HG03039 (cell line): ENCODE results near the gene SLC35G1.

Source experiments
- ATAC-seq: cut with Tn5 transposase; IDR thresholded peaks from one replicate; pipeline ENCODE4 v1.9.1; 2021; ENCODE audit warnings: mild to moderate bottlenecking, moderate library complexity; ENCODE audit not compliant: unreplicated experiment

Gene SLC35G1

DNA sequence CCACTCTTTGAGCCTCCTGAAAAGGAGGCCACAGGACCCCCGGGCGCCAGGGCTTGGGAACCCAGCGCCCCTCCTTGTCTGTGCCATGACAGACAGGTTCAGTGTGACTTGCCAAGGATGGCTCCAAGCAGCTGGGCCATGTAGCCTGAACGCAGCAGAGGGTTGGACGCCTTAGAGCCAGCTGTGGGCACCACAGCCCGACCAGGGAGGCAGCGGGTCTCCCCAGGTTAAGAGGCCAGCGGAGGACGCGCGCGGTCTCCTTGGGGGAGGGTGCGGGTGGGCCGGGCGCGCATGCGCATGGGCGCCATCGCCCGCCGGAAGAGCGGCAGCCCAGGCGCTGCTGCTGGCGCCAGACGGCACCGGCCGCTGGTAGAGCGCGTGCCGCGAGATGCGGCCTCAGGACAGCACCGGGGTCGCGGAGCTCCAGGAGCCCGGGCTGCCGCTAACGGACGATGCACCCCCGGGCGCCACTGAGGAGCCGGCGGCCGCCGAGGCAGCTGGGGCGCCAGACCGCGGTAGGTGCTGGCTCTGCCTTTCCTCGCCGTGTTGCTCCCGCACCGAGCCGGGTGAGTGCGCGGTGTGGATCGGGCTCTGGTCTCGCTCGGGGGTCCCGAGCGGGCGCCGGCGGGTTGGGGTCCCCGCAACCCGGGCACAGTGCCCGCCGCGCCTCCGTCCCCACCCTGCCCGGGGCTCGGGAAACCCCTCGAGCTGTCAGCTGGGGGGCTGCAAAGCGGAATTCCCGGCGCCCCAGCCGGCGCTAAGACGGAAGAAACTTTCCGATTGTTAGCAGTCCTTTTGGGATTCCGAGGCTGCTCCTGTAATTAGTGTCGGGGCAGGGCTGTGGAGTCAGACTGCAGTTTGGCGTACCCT, at the start of gene SLC35G1:
Gene SLC35G1 (plus strand): TSS at position 333 of the 870 bp plus-strand sequence. CDS start 56 bp downstream, at position 389.
- ATAC-seq = peak; percentile 95

GRCh38 chr10:93844979-93845626, 48.7 kb upstream of the SLC35G1 start:
- ATAC-seq = no peak

- no peak for ATAC-seq
Observed at GRCh38 chr10:93849593-93849992, 44.2 kb upstream of the SLC35G1 start.

DNA sequence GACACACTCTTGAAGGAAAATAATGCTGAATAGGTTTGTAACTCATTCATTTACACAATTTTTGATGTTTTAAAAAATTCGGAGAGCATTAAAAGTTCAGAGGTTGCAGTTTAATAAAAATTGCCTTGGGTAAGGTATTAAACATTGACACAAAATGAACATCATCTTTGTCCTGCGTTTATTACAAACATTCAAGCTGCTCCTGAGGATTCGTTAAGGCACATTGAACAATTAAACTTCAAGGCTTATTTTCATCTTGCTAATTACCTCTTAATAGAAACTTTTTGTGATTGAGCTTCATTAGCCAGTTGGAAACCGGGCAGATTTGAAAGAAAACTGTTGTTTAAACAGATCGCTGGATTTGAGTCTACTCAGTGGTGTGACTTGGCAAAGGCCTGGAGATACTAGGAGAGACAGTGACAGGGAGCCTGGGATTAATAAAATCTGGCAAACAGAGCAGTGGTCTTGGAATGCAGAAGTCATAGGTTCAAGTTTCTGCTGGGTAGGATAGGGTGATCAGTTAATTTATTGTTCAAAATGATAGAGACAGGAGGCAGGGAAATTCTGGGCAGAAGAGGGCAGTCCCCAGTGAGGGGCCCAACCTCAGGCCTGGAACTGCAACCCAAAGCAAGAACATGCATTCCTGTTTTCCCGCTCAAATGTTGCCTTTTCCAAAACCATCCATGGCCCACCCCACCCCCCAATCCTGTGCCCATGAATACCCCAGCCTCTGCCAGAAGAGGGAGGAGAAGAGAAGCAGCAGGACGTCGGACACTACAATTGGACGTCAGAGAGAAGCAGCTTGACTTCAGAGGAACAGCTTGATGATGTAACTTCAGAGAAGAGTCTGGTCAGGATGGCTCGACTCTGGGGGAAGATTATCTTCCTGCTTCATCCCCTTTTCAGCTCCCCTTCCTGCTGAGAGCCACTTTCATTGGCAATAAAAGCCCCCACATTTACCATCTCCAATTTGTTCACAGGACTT, 43.5 kb upstream of the SLC35G1 start:
- ATAC-seq = no peak

DNA sequence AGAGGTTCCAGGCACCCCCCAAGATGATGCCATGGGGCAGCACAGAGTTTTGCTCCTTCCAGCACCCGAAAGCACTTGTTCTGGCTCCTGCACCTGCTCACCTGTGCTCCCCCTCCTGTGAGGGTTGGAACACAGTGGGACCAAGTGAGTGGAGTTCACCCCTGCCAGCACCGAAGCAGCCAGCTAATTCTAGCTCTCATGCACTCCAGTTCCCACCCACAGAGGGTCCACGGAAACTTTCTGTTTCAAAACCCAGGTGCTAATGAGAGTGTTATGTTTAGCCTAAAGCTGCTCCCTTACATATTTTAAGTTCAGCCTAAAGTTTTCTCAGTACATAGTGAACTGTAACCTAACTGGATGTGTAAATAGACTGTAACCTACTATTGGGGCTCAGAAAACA, 42.6 kb upstream of the SLC35G1 start:
- no peak for ATAC-seq

GRCh38 chr10:93852476-93853095, 41.2 kb upstream of the SLC35G1 start:
- no peak for ATAC-seq

DNA sequence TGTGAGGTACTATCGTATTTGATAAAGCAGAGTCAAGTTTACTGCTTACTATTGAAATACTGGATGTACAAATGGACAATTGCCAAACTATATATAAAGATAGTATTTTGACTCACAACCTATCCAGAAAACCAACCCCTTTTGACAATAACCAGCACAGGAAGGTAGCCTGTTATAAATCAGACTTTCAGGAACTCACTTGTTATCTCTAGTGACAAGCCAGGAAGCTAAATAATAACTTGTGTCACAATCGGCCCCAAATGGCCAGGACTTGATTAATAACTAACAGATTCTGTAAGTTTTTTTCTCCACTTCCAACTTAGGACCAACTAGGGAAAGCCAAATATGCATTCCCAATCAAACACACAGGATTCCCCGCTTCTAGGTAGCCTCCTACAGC, 38.8 kb upstream of the SLC35G1 start:
- ATAC-seq = no peak

GRCh38 chr10:93856349-93857145, 37.2 kb upstream of the SLC35G1 start:
- no peak for ATAC-seq

GRCh38 chr10:93859049-93859655, 34.6 kb upstream of the SLC35G1 start:
- no peak for ATAC-seq

GRCh38 chr10:93861825-93862224, 32.0 kb upstream of the SLC35G1 start:
- no peak for ATAC-seq

GRCh38 chr10:93865794-93866425, 27.9 kb upstream of the SLC35G1 start:
- no peak for ATAC-seq

GRCh38 chr10:93867525-93867924, 26.3 kb upstream of the SLC35G1 start:
- no peak for ATAC-seq

DNA sequence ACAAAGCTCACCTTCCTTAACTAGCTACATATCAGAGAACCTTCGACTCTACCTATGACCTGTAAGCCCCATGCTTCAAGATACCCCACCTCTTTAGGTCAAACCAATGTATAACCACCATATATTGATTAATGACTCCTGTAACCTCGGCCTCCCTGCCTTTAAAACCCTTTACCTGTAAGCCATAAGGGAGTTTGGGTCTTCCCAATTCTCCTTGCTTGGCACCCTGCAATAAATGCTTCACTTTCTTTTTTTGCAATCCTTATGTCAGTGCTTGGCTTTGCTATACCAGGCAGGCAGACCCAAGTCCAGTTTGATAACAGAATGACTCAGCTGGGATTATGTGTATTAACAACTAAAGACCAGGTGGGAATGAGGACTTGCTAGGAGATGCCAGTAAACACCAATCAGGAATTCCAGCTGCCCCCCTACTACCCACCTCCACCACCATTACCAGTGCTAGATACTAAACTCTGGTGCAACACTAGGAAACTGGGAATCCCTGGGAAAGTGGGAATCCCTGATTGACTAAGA, 22.0 kb upstream of the SLC35G1 start:
- ATAC-seq = no peak

DNA sequence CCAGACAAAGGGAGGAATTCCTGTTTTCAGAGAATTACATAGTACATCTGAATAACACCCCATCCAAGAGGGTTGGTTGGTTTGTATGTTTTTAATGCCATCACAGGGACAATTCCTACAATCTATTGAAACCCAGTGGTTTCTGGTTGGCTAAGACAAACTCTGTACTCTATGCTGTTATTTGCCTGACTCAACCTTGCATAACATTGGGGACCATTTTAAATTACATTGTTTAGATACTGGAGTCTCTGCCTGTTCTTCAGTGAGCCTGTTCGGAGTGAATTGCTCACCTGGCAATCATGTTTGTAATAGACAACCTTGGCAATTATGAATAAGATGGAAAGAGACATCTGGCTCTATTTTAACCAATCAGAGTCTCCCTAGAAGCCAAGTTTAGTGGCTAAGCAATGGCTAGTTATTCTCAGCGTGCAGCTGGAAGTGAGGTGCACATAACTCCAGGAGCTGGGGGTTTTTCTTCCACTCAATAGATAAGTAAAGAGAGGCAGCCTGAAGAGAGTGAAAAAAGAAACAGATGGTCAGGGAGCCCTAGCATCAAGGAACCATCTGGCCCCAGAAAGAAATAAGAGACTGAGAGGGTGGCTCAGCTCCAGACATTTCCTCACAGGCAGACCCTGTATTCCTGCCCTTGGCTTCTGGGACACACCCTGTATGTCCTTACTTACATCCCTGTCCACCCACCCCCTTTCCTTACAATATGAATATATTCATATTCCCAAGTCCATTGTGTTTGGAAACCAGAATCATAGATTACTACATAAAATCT, 21.2 kb upstream of the SLC35G1 start:
- no peak for ATAC-seq

DNA sequence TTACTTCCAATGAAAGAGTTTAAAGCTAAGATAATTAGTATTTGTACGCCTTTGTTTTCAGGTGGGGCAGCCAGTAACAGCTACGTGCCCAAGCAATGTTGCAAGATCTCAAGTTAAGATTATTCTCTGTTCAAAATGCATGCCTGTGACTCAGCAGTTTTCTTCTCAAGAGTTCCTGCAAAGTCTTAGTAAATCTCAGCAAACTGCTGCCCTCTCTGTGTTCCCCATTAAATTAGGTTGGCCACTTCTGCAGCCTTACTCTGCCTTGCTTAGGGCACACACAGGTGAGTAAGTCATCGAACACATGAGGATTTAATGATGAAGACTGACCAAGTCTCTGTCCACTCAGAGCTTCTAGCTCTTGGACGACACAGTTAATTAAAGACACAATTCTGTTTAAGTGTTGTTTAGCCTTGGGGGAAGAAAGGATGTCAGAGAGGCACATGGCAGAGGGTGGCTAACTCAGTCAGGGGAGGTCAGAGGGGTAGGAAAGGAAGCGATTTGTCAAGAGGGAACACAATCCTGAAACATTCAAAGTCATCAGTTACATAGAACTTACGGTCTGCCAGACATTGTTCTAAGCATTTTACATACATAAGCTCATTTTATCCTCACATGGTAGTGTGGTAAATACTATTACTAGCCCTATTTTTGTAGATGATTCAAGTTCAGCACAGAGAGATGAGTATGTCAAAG, 20.2 kb upstream of the SLC35G1 start:
- no peak for ATAC-seq

GRCh38 chr10:93874309-93875031, 19.3 kb upstream of the SLC35G1 start:
- ATAC-seq = no peak

DNA sequence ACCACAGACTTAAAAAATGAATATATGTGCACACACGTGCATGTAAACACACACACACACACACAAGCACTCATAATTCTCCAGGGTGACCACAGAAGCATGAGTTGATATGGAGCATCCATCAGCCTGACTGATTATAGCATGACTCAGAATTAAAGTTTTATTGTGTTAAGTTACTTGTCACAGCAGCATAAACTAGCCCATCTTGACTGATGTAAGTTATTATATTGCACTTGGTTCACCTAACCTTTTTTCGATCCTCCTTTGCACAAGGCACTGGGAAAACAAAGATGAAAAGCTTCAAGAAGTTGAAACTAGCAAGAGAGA, 18.8 kb upstream of the SLC35G1 start:
- no peak for ATAC-seq
